H9 (cell line): Measurements from ENCODE around the gene CCDC148. TPM values are rescaled to one million over a fixed set of nuclear protein-coding genes. Genes with fewer than 3 reads are reported as not detected.

Source experiments
- DNase-seq: peaks from one replicate; pipeline ENCODE4 v3.0.0-alpha.2; 2017
- H2AFZ ChIP-seq: one replicate; pipeline ENCODE4 v1.6.1; 2013; ENCODE audit warnings: mild to moderate bottlenecking, low read length, control low read depth, moderate library complexity
- H2AK5ac ChIP-seq: 2 replicates; pipeline ENCODE4 v1.6.1; 2013; ENCODE audit warnings: low read length, control low read depth, mixed read lengths; ENCODE audit not compliant: insufficient read length
- H2BK120ac ChIP-seq: one replicate; pipeline ENCODE4 v1.6.1; 2013; ENCODE audit warnings: low read depth, mild to moderate bottlenecking, low read length, control low read depth, inconsistent platforms; ENCODE audit not compliant: poor library complexity, severe bottlenecking
- H2BK12ac ChIP-seq: 2 replicates; pipeline ENCODE4 v1.6.1; 2013; ENCODE audit warnings: low read length, control low read depth, mixed read lengths, low read depth; ENCODE audit not compliant: insufficient read length
- H2BK15ac ChIP-seq: 2 replicates; pipeline ENCODE4 v1.6.1; 2013; ENCODE audit warnings: low read depth, low read length, control low read depth
- H2BK20ac ChIP-seq: one replicate; pipeline ENCODE4 v1.6.1; 2013; ENCODE audit warnings: low read depth, mild to moderate bottlenecking, low read length, control low read depth, inconsistent platforms; ENCODE audit not compliant: poor library complexity, severe bottlenecking
- H2BK5ac ChIP-seq: 2 replicates; pipeline ENCODE4 v1.6.1; 2013; ENCODE audit warnings: low read length, control low read depth, mixed read lengths; ENCODE audit not compliant: insufficient read length
- H3K14ac ChIP-seq: 2 replicates; pipeline ENCODE4 v1.6.1; 2013; ENCODE audit warnings: low read length, control low read depth; ENCODE audit not compliant: insufficient read depth
- H3K18ac ChIP-seq: 2 replicates; pipeline ENCODE4 v1.6.1; 2013; ENCODE audit warnings: low read depth, mild to moderate bottlenecking, mixed read lengths, low read length, control low read depth; ENCODE audit not compliant: insufficient read length
- H3K23ac ChIP-seq: 2 replicates; pipeline ENCODE4 v1.6.1; 2013; ENCODE audit warnings: low read length, control low read depth, mixed read lengths, low read depth; ENCODE audit not compliant: insufficient read length
- H3K23me2 ChIP-seq: 2 replicates; pipeline ENCODE4 v1.6.1; 2013; ENCODE audit warnings: low read depth, mild to moderate bottlenecking, mixed read lengths, low read length, control low read depth; ENCODE audit not compliant: insufficient read length, poor library complexity, severe bottlenecking
- H3K27ac ChIP-seq: 2 replicates; pipeline ENCODE4 v1.5.1; 2013; ENCODE audit warnings: low read length, control low read depth, mixed read lengths, low read depth; ENCODE audit not compliant: insufficient read length
- H3K27me3 ChIP-seq: 2 replicates; pipeline ENCODE4 v1.6.1; 2013; ENCODE audit warnings: low read length, control low read depth, inconsistent platforms; ENCODE audit not compliant: insufficient read depth
- H3K4ac ChIP-seq: 2 replicates; pipeline ENCODE4 v1.6.1; 2013; ENCODE audit warnings: low read depth, mild to moderate bottlenecking, control low read depth, inconsistent platforms, low read length, moderate library complexity
- H3K4me1 ChIP-seq: 2 replicates; pipeline ENCODE4 v1.6.1; 2013; ENCODE audit warnings: low read length, control low read depth, inconsistent platforms; ENCODE audit not compliant: insufficient read depth
- H3K4me2 ChIP-seq: 2 replicates; pipeline ENCODE4 v1.6.1; 2013; ENCODE audit warnings: low read length, control low read depth, mixed read lengths; ENCODE audit not compliant: insufficient read length, insufficient read depth
- H3K56ac ChIP-seq: 2 replicates; pipeline ENCODE4 v1.6.1; 2013; ENCODE audit warnings: low read depth, mild to moderate bottlenecking, mixed read lengths, low read length, control low read depth; ENCODE audit not compliant: insufficient read length
- H3K79me1 ChIP-seq: 2 replicates; pipeline ENCODE4 v1.6.1; 2013; ENCODE audit warnings: low read depth, mild to moderate bottlenecking, moderate library complexity, low read length, control low read depth, inconsistent platforms; ENCODE audit not compliant: insufficient read depth, poor library complexity, severe bottlenecking
- H3K79me2 ChIP-seq: 2 replicates; pipeline ENCODE4 v1.6.1; 2013; ENCODE audit warnings: low read length, control low read depth, inconsistent platforms; ENCODE audit not compliant: insufficient read depth
- H3K9ac ChIP-seq: 2 replicates; pipeline ENCODE4 v1.6.1; 2013; ENCODE audit warnings: low read length, control low read depth, mixed read lengths; ENCODE audit not compliant: insufficient read length; ENCODE audit errors: extremely low read depth
- H3K9me3 ChIP-seq: one replicate; pipeline ENCODE4 v1.6.1; 2013; ENCODE audit warnings: low read depth, low read length, inconsistent platforms; ENCODE audit not compliant: control insufficient read depth
- H3T11ph ChIP-seq: one replicate; pipeline ENCODE4 v1.6.1; 2013; ENCODE audit warnings: mild to moderate bottlenecking, low read length, control low read depth, inconsistent platforms
- H4K20me1 ChIP-seq: one replicate; pipeline ENCODE4 v1.6.1; 2013; ENCODE audit not compliant: control insufficient read depth, insufficient read length, insufficient read depth
- H4K5ac ChIP-seq: 2 replicates; pipeline ENCODE4 v1.6.1; 2013; ENCODE audit warnings: low read depth, mild to moderate bottlenecking, mixed read lengths, low read length, control low read depth; ENCODE audit not compliant: insufficient read length
- H4K8ac ChIP-seq: replicated peaks from 2 replicates; pipeline ENCODE4 v1.6.1; 2013; ENCODE audit warnings: low read length, control low read depth, mixed read lengths, low read depth; ENCODE audit not compliant: insufficient read length
- H4K91ac ChIP-seq: 2 replicates; pipeline ENCODE4 v1.6.1; 2013; ENCODE audit warnings: low read depth, mild to moderate bottlenecking, moderate library complexity, mixed read lengths, low read length, control low read depth; ENCODE audit not compliant: insufficient read length
- H3K27ac Mint-ChIP-seq, 3 experiments: 2 replicates in 2 of 3; 3 replicates in 1 of 3; pipeline ENCODE4 v1.8.0; 2020 to 2021; ENCODE audit warnings: mixed read lengths in 3 of 3, mild to moderate bottlenecking in 1 of 3, moderate library complexity in 1 of 3
- H3K27me3 Mint-ChIP-seq: 2 replicates; pipeline ENCODE4 v1.8.0; 2021; ENCODE audit warnings: low read depth, mild to moderate bottlenecking, moderate library complexity, mixed read lengths
- H3K36me3 Mint-ChIP-seq, 3 experiments: 2 replicates in 2 of 3; 3 replicates in 1 of 3; pipeline ENCODE4 v1.8.0; 2020 to 2021; ENCODE audit warnings: low read depth in 3 of 3, mixed read lengths in 3 of 3; ENCODE audit not compliant: insufficient read depth in 1 of 3
- H3K4me1 Mint-ChIP-seq, 2 experiments: 2 replicates each; pipeline ENCODE4 v1.8.0; 2020; ENCODE audit warnings: mixed read lengths in 2 of 2
- H3K4me3 Mint-ChIP-seq, 2 experiments: 2 replicates in 1 of 2; 3 replicates in 1 of 2; pipeline ENCODE4 v1.8.0; 2020 to 2021; ENCODE audit warnings: mild to moderate bottlenecking in 2 of 2, mixed read lengths in 2 of 2, moderate library complexity in 1 of 2
- H3K9me3 Mint-ChIP-seq, 2 experiments: 2 replicates in 1 of 2; 3 replicates in 1 of 2; pipeline ENCODE4 v1.8.0; 2020; ENCODE audit warnings: mild to moderate bottlenecking in 2 of 2, mixed read lengths in 2 of 2, moderate library complexity in 1 of 2
- CTCF ChIP-seq: fragments of 200-600 bp; sonication (generic); conservative IDR thresholded peaks from 3 replicates; pipeline ENCODE4 v1.8.0; 2021; ENCODE audit warnings: antibody characterized with exemption, mild to moderate bottlenecking
- WGBS: extraction: QIAGEN DNeasy Blood & Tissue Kit; methylation state at CpG from one replicate; pipeline ENCODE4 v1.1.7; 2013; ENCODE audit warnings: missing lambda C conversion rate, low lambda C conversion rate, mixed read lengths; ENCODE audit not compliant: insufficient read length; ENCODE audit errors: extremely low coverage; 5-methylcytosine and 5-hydroxymethylcytosine counted together
- total RNA-seq: library from RNA; stranded (reverse); gene quantifications from 2 replicates; pipeline ENCODE4 v1.2.1, GENCODE V29; 2021

The CCDC148 gene
- total RNA-seq, 1 experiment from 2014 or later: 1.5 TPM

DNA sequence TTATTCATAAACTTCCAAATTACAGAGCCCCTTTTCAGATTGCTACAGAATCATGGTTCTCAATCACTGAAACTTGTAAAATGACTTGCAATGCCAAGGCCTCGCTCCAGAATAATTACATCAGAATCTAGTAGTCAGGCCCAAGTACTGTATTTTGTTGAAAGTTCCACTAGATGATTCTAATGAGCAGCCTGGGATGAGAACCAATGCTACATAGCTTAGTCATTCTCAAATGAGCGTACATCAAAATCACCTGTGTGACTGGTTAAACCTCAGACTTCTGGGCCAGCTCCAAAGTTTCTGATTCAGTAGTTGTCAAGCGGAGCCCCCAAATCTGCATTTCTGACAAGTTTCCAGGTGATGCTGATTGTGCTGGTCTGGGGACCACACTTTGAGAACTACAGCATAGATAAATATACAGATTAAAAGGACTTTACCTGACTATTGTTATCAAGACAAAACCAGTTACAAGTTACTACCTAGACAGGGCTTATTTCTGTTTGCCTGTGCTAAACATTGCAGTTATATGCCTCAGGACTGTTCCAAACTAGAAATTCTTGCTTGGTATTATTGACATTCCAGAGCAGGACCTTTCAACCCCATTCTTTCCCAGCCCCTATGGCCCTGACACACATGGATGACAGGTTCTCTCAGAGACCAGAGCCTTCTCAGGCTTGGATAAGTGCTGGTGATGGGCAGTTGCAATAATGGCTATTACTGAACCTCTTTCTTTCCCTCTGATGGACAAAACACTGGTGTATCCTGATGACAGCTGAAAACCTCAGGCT lies 271.8 kb downstream of the CCDC148 start:
- no CpG with 5 or more reads among the region's 3 CpGs for WGBS
- no peak overlapping the region for H3K27ac ChIP-seq

More for the DNA sequence above, 271.8 kb downstream of the CCDC148 start:
- H4K20me1 ChIP-seq: no peaks in the 10 kb centered on the region
- H3K18ac ChIP-seq: no peak overlapping the region
- no peak overlapping the region for H2BK12ac ChIP-seq
- H3K4me2 ChIP-seq: no peak overlapping the region
- TF ChIP-seq CTCF: no peak
- H3K23me2 ChIP-seq: no peaks in the 10 kb centered on the region
- H2BK120ac ChIP-seq: no peak overlapping the region
- H2BK15ac ChIP-seq: no peak overlapping the region
- Mint-ChIP-seq H3K9me3 (no peaks in the 10 kb centered on the region; a peak in 1 of 5 replicates), H3K27ac (no peak overlapping the region), H3K4me1 (peaks cover 5 to 6% of the 10 kb centered on the region in 2 experiments; a peak in 2 of 4 replicates), H3K36me3 (no peaks in the 10 kb centered on the region), H3K27me3 (no peaks in the 10 kb centered on the region; the same call in 1 of the 2 replicates), H3K4me3 (no peak overlapping the region)
- no peak overlapping the region for H2AK5ac ChIP-seq
- H3K23ac ChIP-seq: no peak overlapping the region
- H4K5ac ChIP-seq: no peak overlapping the region
- no peak overlapping the region for H2BK20ac ChIP-seq
- H3K14ac ChIP-seq: no peak overlapping the region
- H4K8ac ChIP-seq: no peak overlapping the region
- H3K4ac ChIP-seq: no peak overlapping the region
- no peak overlapping the region for H2AFZ ChIP-seq
- H3K56ac ChIP-seq: no peak overlapping the region
- no peak overlapping the region for H3T11ph ChIP-seq
- no peak overlapping the region for H3K9ac ChIP-seq
- H3K27me3 ChIP-seq: no peaks in the 10 kb centered on the region
- H4K91ac ChIP-seq: no peak overlapping the region
- H2BK5ac ChIP-seq: no peak overlapping the region
- peaks cover 2% of the 10 kb centered on the region; the same call in 1 of the 2 replicates for H3K4me1 ChIP-seq
- H3K79me1 ChIP-seq: no peaks in the 10 kb centered on the region
- no peaks in the 10 kb centered on the region for H3K9me3 ChIP-seq
- H3K79me2 ChIP-seq: no peaks in the 10 kb centered on the region
- no peak for DNase-seq
